ENCODE results near the gene PHF21B.
A peak's percentile ranks its signal among the peaks of the same experiment; 100 is the strongest.
"Not testable (repeated sequence)": the region's sequence is repeated elsewhere in the genome, so short reads cannot be mapped to it uniquely, and the experiment has no call there.

PHF21B gene

GRCh38 chr22:44962741-44963454 lies 46.9 kb downstream of the PHF21B start:
- DNase-seq (ENCODE audit: low read depth, low spot score), result no peak

GRCh38 chr22:44961682-44962081 lies 48.1 kb downstream of the PHF21B start:
- DNase-seq (ENCODE audit: low read depth, low spot score), result not testable (repeated sequence)

- DNase-seq (ENCODE audit: low read depth, low spot score), result peak; percentile 18
These were observed 52.7 kb downstream of the PHF21B start for GRCh38 chr22:44956840-44957767.

DNA sequence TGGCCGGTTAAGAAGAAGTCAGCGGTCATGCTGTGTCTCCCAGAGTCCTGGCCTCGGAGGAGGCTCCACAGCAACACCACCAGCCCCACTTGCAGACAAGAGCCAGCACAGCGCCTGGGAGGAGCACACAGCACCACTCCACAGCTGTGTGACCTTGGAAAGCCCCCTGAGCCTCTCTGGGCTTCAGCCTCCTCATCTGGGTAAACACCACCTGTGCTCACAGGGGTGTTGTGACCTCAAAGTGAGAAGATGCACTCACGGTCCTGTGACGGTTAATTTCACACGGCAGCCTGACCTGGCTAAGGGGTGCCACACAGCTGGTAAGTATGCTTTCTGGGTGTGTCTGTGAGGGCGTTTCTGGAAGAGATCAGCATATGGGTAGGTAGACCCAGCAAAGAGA lies 54.7 kb downstream of the PHF21B start:
- DNase-seq (ENCODE audit: low read depth, low spot score), result no peak

DNA sequence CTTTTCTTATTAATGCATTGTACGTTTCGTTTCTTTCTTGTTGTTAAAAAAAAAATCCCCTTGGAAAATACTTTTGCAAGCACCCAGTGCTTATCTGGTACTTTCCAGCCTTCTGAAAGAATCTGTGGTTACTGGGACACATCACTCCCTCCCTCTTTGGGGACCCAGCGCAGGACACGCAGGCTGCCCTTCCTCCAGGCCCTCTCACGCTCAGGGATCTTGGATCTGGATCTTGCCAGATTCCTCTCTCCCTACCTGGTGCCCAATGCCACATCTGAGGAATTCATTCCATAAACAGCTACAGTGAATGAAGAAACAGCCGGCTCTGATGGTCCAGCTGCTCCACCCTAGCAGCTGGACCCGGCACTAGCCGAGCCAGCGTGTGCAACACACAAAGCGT lies 55.7 kb downstream of the PHF21B start:
- DNase-seq (ENCODE audit: low read depth, low spot score), result no peak

DNA sequence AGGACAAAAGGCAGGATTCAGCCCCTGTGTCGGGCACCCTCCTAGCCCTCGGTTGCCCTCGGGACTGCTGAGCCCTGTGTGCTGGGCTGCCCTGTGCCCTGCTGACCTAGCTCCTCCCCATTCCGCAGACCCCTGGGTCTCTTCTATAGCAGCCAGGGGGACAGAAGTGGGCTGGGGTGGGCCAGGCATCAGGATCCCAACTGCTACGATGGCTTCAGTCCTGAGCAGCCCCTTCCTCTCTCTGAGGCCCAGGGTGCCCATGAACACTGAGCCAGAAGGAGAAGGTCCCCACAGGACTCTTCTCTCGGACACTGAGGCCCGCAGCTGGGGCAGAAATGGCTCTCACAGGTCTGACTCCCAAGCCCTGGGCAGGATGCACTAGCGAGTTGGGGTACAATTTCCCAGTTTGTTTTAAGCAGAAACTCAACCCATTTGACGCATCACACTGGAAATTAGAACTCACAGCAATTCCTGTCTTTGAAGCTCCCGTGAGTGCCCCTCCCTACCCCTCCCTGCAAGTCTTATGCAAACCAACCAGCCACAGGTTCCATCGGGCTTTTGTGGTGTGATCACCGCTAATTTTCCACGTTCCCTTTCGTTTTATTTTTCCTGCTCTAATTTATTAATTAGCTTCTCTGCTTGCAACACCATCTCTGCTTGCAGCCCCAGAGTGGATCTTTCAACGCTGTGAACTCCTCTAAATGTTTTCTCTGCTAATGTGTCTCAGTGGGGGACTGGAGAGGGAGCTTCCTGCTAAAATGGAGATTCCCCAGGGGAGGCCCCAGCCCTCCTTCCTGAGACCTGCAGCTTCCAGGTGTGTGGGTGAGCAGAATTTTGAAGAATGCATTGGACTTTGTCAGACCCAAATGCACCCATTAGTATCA lies 56.7 kb downstream of the PHF21B start:
- DNase-seq (ENCODE audit: low read depth, low spot score), result no peak

GRCh38 chr22:44951510-44951816 lies 58.3 kb downstream of the PHF21B start:
- no peak for DNase-seq (ENCODE audit: low read depth, low spot score)

- no peak for DNase-seq (ENCODE audit: low read depth, low spot score)
These were observed 58.8 kb downstream of the PHF21B start for GRCh38 chr22:44950806-44951509.

DNA sequence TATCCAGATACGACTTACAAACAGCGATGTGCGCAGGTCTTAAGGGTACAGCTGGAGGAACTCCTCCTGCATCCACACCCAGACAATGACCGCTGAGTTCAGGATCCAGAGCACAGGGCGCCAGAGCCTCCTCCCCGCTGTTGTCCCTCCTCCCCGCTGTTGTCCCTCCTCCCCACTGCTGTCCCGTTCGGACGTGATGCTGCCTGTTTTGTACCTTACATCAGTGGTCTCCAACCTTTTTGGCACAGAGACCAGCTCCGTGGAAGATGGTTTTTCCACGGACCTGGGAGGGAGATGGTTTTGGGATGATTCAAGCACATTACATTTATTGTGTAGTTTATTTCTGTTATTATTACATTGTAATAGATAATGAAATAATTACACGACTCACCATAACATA lies 62.0 kb downstream of the PHF21B start:
- no peak for DNase-seq (ENCODE audit: low read depth, low spot score)

DNA sequence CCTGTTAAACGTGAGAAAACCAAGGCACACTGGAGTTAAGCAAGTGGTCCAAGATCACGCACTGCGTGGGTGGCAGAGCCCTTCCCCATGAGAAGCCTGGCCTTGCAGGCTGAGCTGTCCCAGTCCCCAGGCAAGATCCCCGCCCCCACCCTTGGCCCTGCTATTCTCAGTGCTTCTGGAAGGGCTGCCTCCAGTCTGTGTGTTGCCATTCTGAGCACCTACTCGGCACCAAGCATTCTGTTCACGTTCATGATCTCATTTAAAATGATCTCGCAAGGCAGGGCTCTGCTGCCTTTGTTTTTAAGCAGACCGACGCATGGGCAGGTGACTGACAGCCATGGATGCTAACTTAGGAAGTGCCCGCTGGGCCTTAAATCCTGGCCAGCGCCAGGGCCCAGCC lies 62.8 kb downstream of the PHF21B start:
- DNase-seq (ENCODE audit: low read depth, low spot score), result peak; percentile 31

DNA sequence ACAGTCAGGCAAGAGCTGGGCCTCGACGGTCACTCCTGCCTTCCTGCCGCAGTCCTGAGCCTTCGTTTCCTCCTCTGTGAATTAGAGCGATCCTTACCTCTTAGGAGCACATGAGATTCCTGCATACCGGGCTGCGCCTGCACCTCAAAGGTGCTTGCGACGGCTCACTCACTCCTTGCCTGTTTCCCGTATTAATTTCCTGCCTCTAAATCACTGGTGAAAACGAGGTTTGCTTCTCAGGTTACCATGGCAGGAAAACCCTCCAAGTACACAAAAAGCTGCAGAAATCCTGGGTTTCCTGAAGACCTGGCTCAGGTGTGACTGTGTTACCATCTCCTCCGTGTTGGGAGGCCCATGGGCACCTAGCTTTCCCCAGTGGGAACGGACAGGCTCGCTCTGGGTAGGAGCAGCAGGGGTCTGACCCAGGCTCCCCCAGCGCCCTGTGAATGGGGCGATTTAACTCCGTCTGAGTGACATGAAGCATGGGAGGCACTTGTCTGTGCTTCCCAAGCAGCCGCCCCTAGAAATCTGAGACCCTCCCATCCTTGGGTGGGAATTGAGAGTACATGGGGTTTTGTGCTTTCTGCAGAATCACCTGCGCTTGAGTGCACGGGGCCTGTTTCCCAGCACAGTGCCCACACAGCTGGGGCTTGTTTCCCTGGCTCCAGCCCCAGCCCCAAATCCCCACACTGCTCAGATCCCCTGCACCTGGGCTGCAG lies 64.8 kb downstream of the PHF21B start:
- no peak for DNase-seq (ENCODE audit: low read depth, low spot score)

DNA sequence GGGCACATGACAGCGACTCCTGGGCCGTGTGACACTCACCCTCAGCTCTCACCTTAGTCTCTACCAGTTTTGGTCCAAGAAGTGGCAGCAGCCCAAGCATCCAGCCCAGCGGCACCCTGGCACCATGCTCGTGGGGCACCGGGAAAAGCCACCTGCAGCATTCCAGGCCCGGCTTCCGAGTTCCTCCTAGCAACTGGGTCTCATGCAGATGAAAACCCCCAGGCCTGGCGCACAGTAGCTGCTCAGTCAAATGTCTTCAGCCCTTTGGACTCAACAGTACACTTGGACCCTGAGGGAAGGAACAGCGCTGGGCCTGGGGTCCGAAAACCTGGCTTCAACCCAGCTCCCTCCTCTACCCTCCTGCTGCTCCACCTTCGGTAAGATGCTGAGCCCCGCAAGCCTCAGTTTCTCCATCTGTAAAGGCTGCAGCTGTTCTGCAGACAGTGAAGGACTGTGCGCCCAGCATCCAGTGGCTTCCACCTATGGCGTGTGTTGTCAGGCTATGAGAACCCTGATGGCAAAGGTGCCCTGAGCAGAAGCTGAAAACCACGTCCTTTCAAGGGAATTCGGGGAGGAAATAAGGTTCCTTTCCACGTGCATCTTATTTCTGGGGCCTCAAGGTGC lies 66.0 kb downstream of the PHF21B start:
- no peak for DNase-seq (ENCODE audit: low read depth, low spot score)

- no peak for DNase-seq (ENCODE audit: low read depth, low spot score)
These were observed 66.7 kb downstream of the PHF21B start for GRCh38 chr22:44942979-44943700.

GRCh38 chr22:44942056-44942455 lies 67.7 kb downstream of the PHF21B start:
- no peak for DNase-seq (ENCODE audit: low read depth, low spot score)

- no peak for DNase-seq (ENCODE audit: low read depth, low spot score)
These were observed 68.6 kb downstream of the PHF21B start for GRCh38 chr22:44941207-44941606.

- DNase-seq (ENCODE audit: low read depth, low spot score), result peak; percentile 18
These were observed 69.7 kb downstream of the PHF21B start for GRCh38 chr22:44940130-44940529.

GRCh38 chr22:44939451-44939850 lies 70.4 kb downstream of the PHF21B start:
- no peak for DNase-seq (ENCODE audit: low read depth, low spot score)

DNA sequence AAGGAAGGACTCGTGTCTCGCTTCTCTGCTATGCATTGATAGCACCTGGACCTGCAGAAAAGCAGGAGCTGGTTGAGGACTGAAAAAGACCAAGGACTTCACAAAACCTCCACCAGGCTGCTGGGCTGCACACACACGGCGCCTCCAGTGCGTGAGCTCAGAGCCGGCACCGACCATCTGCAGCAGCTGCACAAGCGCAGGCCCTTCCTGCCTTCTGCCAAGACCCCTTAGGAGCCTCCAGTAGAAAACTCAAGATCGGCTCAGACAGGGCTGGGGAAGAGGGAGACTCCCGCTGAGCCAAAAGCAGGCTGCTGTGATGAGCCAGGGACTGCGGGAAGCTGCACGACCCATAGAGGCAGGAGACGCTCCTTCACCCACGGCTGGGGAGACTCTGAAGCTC lies 70.9 kb downstream of the PHF21B start:
- no peak for DNase-seq (ENCODE audit: low read depth, low spot score)

GRCh38 chr22:44937216-44937615 lies 72.6 kb downstream of the PHF21B start:
- DNase-seq (ENCODE audit: low read depth, low spot score), result no peak

DNA sequence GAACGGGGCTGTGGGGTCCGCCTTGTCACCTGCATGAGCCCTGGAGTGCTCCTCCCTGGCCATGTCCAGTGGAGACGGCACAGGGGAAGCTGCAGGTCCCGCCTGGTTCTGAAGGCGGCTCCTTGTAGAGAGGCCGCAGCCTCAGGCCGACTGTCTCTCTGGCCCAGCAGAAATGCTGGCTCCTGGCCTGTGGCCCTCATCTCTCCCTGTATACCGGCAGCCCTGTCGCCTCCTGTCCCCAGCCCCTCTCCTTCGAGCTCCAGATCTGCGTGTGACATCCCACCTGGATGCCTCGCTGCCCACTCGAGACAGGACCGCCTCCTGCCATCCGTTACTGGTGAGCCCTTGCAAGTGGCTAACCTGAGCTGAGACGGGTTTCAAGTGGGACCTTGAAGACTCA lies 73.6 kb downstream of the PHF21B start:
- DNase-seq (ENCODE audit: low read depth, low spot score), result no peak
